Panc1 (cell line): Measurements from ENCODE around the gene PTS.

Experiments used
- CTCF ChIP-seq: fragments of 450-650 bp; IDR thresholded peaks from 2 replicates; pipeline ENCODE4 v1.5.1; 2017; ENCODE audit warnings: mild to moderate bottlenecking
- POLR2AphosphoS5 ChIP-seq: IDR thresholded peaks from 2 replicates; pipeline ENCODE4 v1.6.1; 2012; ENCODE audit warnings: mild to moderate bottlenecking, low read depth, low read length, moderate library complexity
- REST ChIP-seq, 2 experiments: IDR thresholded peaks; 2 replicates each; pipeline ENCODE4 v1.6.1; 2011 to 2012; ENCODE audit warnings: low read depth in 2 of 2, control low read depth in 1 of 2, low read length in 1 of 2, mild to moderate bottlenecking in 1 of 2, moderate library complexity in 1 of 2; ENCODE audit not compliant: insufficient read depth in 1 of 2
- SIN3A ChIP-seq: IDR thresholded peaks from 2 replicates; pipeline ENCODE4 v1.6.1; 2012; ENCODE audit warnings: low read depth, mild to moderate bottlenecking, low read length, moderate library complexity, borderline replicate concordance; ENCODE audit not compliant: insufficient read depth

GRCh38 chr11:112178428-112178827 is 47.8 kb upstream of the PTS start:
- TF ChIP-seq CTCF (no peak), POLR2AphosphoS5 (no peak), REST (IDR thresholded peaks at IDR 0.05; ENCODE audit: insufficient read depth in 1 of 2, low read depth in 2 of 2, low read length in 1 of 2) (no peak), SIN3A (no peak)
